Activated T-cell treated with anti-CD3 and anti-CD28 coated beads for 4 hours (primary cell): ENCODE results near the gene RGL1.

Experiments used
- DNase-seq: peaks from one replicate; pipeline ENCODE4 v3.0.0-alpha.2; 2020

Gene RGL1

DNA sequence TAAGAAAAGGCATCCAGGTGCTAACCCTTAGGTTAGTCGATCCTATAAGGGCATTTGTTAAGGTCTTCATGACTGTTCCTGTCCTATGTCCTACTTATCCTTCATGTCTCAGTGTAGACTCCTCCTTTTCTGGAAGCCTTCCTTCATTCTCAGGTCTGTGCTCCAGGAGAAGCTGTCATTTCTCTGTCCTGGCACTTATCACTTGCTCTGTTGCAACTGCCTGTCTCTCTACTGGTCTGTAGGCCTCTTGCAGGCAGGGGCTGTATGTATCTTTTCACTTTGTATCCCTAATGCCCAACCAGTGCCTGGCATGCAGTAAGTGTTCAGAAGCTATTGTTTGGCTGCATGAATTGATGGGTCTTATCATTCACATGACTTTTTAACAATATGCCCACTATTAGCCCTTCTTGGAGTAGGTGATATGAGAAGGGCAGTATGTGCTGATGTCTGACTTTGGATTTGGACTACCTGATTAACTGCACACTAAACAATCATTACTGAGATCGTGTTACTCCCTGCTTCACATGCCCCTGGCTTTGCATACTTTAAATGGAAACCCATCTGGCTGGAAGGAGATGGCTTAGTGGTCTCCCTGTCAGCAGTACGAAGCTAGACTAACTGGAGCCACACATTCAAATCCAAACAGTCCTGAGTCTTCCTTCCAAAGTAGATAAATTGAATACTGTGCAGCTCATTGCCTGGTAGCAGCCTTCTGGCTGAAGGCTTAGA lies 88.8 kb downstream of the RGL1 start:
- DNase-seq, result no peak

DNA sequence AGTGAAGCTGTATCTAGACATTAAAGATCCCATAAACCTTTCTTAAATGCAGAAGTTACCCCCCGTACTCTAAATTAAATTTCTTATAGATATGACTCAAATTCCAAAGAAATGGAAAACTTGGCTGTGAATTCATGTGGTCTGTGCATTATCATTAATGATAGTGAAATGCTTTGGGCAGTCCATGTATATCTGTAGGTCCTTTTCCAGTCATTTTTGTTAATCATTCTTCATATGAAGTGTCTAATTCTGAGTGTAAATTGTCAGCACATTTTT lies 89.3 kb downstream of the RGL1 start:
- DNase-seq, result no peak

DNA sequence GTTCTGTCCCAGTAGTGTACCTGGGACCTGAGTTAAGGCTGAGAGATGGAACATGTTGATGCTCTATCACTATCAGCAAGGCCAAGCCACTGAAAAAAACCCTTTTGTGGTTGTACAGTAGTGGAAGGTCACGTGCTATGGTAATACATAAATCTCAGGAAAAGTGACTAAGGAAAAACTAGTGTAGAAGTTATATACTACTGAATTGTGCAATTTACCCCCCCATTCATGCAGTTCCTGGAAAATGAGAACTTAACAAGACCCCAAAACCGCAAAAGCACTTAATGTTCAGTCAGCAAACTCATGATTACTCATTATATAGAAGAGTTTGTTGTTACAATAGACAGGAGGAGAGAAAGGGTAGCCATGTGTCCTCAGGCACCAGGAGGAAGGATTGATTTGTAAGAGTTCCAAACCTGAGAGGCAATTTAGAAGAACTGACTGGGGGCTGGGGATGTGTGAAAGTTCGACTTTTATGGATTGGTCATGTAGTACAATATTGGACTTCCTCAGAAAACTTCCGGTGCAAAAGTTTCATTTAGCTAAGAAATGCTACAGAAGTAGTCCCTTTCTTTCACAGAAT lies 91.6 kb downstream of the RGL1 start:
- DNase-seq, result no peak

DNA sequence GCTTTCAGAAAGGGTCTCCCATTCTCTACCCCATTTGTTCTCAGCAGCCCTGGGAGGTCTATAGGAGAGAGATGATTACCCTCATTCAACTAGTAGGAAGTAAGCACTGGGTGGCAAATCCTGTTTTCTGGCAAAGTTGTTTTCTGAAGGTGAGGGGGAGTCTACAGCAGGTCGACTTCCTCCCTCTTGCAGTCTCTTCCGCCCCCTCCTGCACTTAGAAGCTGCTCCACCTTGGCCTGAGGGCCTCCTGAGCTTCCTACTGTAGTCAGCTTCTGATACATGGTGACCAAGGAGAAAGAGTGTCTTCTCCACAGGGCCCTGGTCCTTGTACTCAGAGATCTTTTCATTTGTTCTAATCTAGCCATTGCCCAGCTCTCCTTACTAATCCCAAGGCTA lies 93.1 kb downstream of the RGL1 start:
- no peak for DNase-seq

DNA sequence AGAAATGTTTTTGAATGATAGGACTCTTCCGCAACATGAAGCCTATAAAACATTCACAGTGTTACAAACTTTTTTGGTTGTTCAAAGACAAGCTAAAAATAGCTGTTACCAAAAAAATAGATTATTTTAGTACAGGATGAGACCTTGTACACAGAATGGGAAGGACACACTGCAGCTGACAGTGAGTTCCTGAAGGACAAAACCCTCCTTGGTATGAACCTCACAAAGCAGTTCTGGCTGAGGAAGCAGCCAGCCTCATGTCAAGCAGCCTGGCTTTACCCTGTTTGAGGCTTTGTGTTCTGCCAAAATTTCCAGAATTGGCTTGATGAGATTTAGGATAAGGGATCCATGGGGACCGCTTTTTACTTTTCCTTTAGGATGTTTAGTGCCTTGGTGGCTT lies 93.7 kb downstream of the RGL1 start:
- DNase-seq, result no peak

DNA sequence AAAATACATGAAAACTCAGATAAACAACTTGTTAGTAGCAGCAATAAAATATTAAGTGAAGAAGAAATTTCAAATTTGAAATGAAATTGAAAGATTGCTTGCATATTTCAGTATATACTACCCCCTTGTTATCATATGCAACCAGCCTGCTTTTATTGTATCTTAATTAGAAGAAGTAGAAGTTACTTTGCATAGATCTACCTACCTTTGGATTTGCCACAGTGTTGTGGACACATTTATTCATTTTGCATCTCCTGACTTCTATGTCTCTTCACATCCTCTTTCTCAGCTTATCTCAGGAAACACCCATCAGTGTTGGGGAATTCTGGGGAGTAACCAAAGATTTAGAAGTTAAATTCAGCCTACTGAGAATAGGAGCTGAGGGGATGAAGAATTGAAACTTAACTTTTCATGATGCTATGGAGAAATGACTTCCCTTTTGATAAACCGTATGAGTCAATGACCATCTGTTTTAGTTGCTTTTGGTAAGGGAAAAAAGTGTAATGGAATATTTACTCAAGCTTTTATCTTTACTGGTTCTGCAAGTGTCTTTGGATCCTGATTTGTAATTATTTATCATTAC lies 96.9 kb downstream of the RGL1 start:
- DNase-seq, result no peak

DNA sequence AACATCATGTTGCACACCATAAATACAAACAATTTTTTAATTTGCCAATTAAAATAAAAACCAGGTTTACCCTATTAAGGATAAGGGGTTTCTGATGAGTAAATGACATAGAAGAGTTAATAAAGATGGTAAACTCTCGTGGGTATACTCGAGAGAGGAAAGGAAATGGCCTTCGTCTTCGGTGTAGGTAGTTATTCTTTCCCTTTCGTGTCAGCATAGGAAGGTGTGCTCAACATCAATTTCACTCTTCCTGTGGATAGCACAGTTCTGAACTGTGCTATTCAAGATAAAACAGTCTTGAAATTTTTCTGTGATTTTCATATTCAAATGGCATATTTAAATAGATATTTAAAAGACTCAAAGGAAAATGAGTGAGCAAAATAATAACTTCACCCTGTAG lies 98.2 kb downstream of the RGL1 start:
- DNase-seq, result no peak

DNA sequence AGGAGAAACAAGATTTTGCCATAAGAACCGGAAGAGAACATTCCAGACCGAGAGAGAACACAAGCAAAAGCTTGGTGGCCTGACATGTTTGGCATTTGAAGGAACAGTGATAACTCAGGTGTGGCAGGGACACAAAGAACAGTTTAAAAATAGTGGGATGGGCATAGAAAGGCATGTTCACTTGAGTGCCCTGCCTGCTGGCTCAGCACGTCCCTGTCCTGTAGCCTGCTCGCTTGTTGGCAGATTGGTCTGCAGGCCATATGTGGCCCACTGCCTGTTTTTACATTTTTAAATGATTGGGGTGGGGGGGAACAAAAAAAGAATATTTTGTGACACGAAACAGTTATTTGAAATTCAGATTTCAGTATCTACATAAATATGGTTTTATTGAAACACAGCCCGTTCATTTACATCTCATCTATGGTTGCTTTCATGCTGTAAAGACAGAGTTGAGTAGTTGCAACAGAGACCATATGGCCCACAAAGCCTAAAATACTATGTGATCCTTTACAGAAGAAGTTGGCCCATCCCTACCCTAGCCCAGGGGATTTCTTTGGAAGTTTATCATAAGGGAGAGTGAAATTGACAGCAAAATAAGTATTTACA lies 100.7 kb downstream of the RGL1 start:
- no peak for DNase-seq

DNA sequence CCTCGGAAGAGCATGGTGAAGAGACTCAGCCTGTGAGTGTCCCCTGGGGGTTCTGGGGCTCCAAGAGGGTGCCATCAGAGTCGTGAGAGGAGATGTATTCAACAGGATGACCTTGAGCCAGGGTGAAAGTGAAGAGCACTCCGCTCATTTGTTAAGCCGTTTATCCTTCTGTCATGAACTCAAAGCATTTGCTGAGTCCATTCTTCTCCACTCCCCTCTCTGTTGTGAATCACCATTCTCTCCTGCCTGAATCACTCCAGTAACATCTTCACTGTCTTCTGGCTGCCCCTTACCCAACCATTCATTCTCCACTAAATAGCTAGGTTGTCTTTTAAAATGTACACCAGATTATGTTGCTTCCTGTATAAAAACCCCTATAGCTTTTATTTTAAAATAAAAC lies 102.2 kb downstream of the RGL1 start:
- DNase-seq, result no peak

DNA sequence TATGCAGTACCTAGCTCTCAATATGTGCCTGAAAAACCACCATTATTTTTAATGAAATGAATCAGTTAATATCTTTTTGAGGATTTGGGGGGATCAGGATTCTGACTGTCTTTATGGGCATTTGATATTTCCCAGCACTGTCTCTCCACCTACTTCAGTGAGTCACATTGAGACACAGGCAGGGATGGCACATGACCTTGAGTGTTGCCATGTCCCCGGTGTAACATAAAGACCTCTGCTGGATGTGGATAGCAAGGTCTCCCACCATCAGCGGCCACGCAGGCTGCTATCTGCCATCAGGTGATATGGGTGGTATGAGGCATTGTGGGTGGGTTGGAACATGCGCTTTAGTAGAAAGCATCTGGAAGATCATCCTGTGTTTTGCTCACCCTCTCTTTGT lies 103.2 kb downstream of the RGL1 start:
- DNase-seq, result no peak

DNA sequence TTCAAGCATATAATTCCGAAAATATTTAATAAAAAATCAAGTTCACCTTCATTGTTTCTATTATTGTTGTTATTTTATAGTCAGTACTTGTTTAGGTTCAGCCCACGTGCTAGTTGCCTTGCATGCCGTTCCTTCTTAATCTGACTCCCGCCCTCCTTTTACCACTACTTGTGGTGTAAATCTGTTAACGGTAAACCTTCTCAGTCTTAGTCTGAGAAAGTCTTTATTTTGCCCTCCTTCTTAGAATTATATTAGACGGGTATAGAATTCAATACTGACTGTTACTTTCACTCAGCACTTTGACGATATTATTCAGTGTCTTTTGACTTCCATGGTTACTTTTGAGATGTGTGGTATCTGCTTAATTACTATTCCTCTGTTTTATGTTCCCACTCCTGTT lies 104.8 kb downstream of the RGL1 start:
- no peak for DNase-seq

DNA sequence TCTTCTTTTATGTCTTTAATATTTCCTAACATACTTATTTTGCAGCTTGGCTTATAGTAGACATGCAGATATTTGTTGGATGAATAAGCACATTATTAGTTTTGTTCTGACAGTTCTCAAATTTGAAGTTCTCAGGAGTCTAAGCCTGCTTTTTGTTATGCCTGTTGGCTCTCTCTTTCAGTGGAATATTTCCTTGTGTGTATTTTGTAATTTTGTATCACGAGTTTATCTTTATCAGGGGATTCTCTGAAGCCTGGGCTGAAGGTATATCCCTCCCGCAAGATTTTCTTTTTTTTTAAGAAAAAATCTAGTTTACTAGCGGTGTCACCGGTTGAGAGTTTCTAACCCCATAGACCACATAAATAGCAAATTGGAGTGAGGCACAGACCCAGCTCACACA lies 105.9 kb downstream of the RGL1 start:
- DNase-seq, result no peak

DNA sequence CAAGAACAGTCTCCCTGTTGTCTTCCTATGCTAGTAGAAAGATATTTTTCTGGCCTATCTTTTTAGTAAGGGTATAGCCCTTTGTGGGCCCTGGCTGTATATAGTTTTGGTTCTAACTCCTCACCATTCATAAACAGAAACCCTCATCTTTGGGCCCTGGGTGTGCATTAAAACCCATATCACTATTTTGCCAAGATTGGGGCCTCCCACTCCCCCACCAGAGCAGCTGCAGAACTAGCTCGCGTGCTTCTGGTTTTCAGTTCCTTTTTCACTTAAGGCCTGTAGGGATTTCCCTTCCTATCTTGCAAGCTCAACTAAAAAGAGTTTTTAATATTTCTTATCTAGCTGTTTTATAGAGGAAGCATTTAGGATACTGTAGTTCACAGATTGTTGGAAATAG lies 106.4 kb downstream of the RGL1 start:
- no peak for DNase-seq

DNA sequence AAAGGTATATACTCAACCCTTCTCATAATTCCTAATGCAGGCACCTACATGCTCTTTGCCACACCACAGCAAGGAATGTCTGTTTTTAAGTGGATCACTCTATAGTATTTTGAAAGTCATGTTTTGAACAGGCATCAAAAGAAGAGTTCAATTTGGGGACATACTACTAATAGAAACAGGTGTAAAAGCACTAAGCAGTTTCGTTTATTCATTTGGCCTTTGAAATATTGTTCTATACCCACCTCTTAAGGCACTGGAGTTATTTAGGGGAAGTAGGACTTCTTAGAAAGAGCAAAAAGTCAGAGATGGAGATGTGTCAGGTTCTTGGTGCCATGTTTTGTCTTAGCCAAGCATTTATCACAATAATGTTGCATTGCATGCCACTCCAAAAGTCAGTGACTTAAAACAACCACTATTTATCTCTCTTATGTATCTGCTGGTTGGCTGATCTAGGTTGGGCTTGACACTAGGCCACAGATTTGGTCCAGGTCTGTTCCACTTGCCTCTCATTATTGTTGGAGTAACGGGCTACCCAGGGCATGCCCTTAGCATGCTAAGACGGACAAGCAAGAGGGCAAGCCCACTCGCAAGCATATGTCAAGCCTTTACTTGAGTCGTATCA lies 107.5 kb downstream of the RGL1 start:
- no peak for DNase-seq

DNA sequence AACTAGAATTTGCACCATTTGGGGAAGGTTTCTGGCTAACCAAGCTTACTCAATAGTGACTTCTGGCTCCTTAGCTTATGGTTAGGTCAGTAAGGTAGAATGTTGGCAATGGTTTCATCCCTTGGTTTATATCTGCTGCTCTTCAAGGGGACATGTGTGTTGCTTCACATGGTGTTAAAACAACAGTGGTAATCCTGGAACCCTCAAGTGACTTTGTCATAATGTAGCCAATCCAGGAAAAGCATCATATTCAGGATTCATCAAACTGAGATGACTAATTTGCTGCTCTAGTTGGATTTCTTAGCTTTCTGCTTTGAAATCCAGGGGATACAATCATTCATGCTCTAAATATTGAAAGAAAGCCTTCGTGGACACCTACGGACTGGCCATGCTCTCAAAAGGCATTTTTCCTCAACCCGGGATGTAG lies 108.7 kb downstream of the RGL1 start:
- no peak for DNase-seq

DNA sequence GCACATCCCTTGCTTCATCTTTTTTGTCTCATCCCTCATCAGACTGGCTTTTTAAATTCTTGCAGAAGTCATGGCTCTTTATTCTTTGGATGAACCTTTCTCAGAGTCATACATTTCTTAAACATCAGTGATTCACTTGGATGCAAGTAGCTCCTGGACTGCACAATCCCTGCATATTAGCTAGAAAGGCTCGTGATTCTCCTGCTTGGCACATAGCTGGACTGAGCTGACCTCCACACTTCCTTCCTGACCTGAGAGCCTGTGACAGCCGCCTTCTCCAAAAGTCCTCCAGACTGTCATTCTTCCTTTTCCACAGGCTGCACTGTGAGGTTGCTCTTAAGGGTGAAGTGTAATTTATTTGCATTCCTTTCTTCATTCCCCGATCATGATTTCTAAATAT lies 109.4 kb downstream of the RGL1 start:
- no peak for DNase-seq

DNA sequence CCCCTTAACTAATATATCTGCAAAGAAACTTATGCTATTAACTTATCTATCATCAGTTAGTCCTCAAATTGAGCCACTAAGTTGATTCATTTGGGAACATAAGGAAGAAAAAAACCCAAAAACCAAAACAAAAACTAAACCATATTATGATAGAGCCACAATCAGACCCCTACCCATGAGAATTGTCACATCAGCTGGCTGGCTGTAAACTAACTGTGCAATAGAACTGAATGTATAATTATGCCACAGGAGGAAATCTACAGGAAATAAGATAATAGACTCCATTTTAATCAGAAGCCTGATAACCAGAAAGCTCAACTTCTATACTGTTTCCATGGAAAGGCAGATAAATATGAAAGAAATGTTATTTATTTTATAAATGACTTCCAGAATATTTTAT lies 110.0 kb downstream of the RGL1 start:
- no peak for DNase-seq

DNA sequence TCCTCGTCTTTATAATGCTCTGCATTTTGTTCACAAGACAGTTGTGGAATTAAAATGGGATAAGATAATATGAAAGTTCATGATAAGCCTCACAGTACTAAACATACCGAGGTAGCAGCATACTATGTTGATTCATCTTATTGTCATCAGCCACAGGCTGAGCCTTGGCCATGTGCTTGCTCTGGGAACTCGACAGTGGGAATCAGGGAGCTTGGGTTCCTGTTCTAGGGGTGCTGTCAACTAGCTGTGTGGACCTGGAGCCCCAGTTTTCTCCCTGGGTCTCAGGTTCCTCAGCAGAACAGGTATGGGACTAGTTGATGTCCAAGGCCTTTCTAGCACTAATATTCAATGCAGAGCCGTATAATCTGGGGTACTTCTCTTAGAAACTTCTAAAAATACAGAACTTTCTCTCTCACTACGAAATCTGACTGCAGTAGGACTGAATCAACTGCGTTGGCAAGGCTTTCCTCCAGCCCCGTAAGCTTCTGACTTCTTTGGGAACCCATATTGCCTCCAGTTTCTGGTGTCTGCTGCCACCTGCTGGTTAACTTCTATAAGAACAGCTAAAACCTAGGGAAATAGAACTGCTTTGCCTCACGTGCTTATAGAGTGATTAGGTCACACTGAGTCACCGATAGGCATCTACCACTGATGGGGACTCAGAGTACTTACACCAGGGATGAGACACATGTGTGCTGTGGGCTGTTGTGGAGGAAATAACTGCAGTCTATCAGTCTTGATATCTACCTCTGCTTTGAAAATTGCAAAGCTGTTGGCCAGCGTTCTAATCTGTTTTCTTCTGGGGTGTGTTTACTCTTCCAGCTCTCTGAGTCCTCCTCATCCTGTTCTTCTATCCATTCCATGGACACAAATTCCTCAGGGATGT lies 110.9 kb downstream of the RGL1 start:
- DNase-seq, result peak; percentile 72

DNA sequence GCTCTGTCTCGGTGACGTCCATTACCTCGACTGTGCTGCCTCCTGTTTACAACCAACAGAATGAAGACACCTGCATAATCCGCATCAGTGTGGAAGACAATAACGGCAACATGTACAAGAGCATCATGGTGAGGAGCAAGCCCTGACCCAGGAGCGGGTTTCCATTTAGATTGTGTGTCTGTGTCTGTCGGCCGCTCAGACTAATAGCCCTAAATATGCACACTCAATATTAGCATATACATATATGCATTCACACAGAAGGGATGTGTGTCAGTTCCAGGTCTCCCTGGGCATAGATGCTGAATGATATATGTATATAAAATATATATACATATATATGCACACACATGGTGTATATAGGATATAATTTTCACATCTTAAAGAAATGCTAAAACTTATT lies 111.7 kb downstream of the RGL1 start:
- DNase-seq, result no peak

DNA sequence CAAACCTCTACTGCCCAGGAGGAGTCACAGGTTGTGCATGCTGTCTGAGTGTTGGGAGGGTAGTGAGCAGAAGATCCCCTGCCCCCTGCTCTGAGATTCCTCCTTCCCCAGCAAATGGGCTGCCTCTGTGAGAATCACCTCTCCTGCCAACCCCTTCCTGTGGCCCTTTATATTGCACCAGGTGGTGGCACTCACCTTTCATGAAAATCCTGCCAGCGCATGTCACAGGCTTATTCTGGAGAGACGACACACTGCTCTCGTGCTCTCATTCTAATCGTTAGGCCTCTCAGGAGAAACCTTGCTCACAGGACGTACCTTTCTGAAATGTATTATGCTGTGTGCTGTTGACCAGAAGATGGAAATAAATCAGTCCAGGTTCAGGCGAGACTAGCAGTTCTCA lies 113.7 kb downstream of the RGL1 start:
- DNase-seq, result no peak

DNA sequence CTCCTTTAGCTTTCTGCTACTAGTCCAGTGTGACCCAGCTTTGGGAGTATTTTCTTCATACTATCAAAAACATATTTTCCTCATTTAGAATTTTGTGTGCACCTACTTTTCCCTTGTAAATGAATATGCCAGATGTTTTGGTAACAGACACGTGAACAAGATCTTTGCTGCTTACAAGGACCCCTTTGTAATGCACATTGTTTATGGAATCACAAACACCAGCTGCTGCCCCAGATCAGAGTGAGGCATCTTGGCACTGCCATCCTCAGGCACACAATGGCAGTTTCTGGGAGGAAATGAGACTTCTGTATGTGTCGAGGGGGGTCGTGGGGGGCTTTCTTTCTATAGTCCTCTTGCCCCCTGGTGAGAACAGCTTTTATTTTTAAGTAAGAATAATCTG lies 115.7 kb downstream of the RGL1 start:
- no peak for DNase-seq

DNA sequence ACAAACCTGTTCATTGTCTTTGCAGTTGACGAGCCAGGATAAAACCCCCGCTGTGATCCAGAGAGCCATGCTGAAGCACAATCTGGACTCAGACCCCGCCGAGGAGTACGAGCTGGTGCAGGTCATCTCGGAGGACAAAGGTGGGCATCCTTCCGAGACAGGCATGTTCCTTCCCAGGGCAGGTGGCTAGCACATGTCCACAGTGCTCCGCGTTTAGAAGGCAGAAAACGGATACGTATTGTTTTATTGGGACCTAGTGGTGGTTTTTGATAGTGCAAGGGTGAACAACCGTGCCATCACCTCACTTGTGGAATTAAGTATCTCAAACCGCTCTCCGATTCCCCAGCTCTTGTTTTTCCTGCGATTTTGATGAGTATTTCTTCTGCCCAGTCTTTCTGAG lies 117.3 kb downstream of the RGL1 start:
- DNase-seq, result no peak

DNA sequence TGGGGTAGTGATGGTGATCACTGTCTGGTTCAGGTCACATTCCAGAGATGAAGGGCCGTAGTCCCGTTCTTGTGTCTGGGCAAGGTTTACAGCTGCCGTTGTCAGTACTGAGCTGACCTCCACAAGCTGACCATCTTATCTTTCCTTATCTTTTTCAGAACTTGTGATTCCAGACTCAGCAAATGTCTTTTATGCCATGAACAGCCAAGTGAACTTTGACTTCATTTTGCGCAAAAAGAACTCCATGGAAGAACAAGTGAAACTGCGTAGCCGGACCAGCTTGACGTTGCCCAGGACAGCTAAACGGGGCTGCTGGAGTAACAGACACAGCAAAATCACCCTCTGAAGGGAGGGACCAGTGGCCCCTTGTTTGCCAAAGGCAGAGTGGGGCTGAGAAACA lies 121.0 kb downstream of the RGL1 start:
- no peak for DNase-seq
